ENCODE data around the gene RTN3.

DNA sequence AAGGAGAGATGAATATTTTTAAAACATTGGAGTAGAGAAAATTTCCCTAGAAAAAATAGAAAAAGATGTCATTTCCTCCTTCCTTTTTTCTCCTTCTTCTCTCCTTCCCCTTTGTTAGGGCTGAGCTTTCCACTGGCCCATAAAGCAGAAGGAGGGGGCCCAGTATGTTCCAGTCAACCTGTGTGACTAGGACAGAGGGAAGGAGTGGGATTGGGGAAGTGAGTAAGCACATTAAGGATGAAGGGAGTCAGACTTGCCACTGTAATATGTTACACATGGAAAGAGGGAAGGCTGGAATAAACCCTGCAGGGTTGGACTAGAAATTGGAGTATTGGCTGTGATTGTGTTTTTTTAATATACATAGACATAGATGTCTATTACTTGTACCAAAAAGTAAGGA is 111.9 kb downstream of the RTN3 start:
- TF ChIP-seq, protein P1, sequence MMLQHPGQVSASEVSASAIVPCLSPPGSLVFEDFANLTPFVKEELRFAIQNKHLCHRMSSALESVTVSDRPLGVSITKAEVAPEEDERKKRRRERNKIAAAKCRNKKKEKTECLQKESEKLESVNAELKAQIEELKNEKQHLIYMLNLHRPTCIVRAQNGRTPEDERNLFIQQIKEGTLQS (IDR thresholded peaks at IDR 0.05): no peak
- TF ChIP-seq, protein P1 (CRISPR knock-in tag; conservative IDR thresholded peaks at IDR 0.05): no peak
- TF ChIP-seq FOXA1 (IDR thresholded peaks at IDR 0.05; ENCODE audit: borderline replicate concordance) (no peak), TAF7 (tag; IDR thresholded peaks at IDR 0.05) (no peak)

All from K562 (cell line).